Natural killer cell (primary cell): ENCODE measurements around the gene KRTAP20-1. TPM values are rescaled to one million over a fixed set of nuclear protein-coding genes. Genes with fewer than 3 reads are reported as not detected.

Source experiments
- ATAC-seq, 3 donors: fragments of 150-1000 bp in 2 of 3; fragments of 200-7000 bp in 1 of 3; cut with Tn5 transposase; 1 replicate in 1 of 3; 2 replicates in 2 of 3; pipeline ENCODE4 v1.10.0; 2021; ENCODE audit warnings: mild to moderate bottlenecking in 2 of 3, moderate library complexity in 2 of 3
- DNase-seq, 2 donors: peaks; one replicate each; pipeline versions ENCODE4 v3.0.0 to v3.0.0-alpha.2; 2013 to 2021; ENCODE audit warnings: mixed read lengths in 1 of 2
- H3K27ac ChIP-seq: one replicate; pipeline ENCODE4 v1.5.1; 2013; ENCODE audit warnings: mild to moderate bottlenecking, low read length
- H3K27me3 ChIP-seq: one replicate; pipeline ENCODE4 v1.6.1; 2013; ENCODE audit warnings: low read length; ENCODE audit not compliant: control insufficient read depth, insufficient read depth
- H3K36me3 ChIP-seq: one replicate; pipeline ENCODE4 v1.6.1; 2013; ENCODE audit warnings: low read length; ENCODE audit not compliant: control insufficient read depth, insufficient read depth
- H3K4me1 ChIP-seq: one replicate; pipeline ENCODE4 v1.6.1; 2013; ENCODE audit warnings: low read length; ENCODE audit not compliant: control insufficient read depth, insufficient read depth
- H3K4me3 ChIP-seq: one replicate; pipeline ENCODE4 v1.5.1; 2013; ENCODE audit warnings: low read length
- H3K9me3 ChIP-seq: one replicate; pipeline ENCODE4 v1.6.1; 2013; ENCODE audit warnings: low read length; ENCODE audit not compliant: control insufficient read depth, insufficient read depth
- H3K27ac Mint-ChIP-seq, 2 donors: one replicate each; pipeline ENCODE4 v1.8.0; 2022; ENCODE audit warnings: mild to moderate bottlenecking in 2 of 2, mixed read lengths in 2 of 2, moderate library complexity in 1 of 2
- H3K27me3 Mint-ChIP-seq, 2 donors: one replicate each; pipeline ENCODE4 v1.8.0; 2022; ENCODE audit warnings: low read depth in 2 of 2, mixed read lengths in 2 of 2
- H3K36me3 Mint-ChIP-seq: one replicate; pipeline ENCODE4 v1.8.0; 2022; ENCODE audit warnings: mixed read lengths
- H3K4me1 Mint-ChIP-seq, 2 donors: one replicate each; pipeline ENCODE4 v1.8.0; 2022; ENCODE audit warnings: mixed read lengths in 2 of 2
- H3K4me3 Mint-ChIP-seq: one replicate; pipeline ENCODE4 v1.8.0; 2022; ENCODE audit warnings: mild to moderate bottlenecking, moderate library complexity, mixed read lengths
- H3K9me3 Mint-ChIP-seq, 2 donors: one replicate each; pipeline ENCODE4 v1.8.0; 2022; ENCODE audit warnings: mixed read lengths in 2 of 2
- CTCF ChIP-seq: fragments of 200-600 bp; IDR thresholded peaks from one replicate; pipeline ENCODE4 v1.8.0; 2022; ENCODE audit warnings: antibody characterized with exemption
- WGBS: methylation state at CpG from one replicate; pipeline ENCODE4 v1.1.7; 2013; ENCODE audit warnings: missing lambda C conversion rate; ENCODE audit not compliant: insufficient coverage; 5-methylcytosine and 5-hydroxymethylcytosine counted together
- intact Hi-C: fragments of 100-400 bp; cut with micrococcal nuclease; formaldehyde crosslinking; loops from one replicate; pipeline ENCODE4 v1.14.2; 2022
- total RNA-seq, 4 donors: library from RNA; stranded (reverse); fragments of 120-200 nt in 1 of 4; gene quantifications; one replicate each; pipeline versions ENCODE4 v1.2.3 to v1.2.4, GENCODE V29; 2013 to 2022

KRTAP20-1 gene
- total RNA-seq, 3 donors from 2014 or later (not counting 1 experiment from before 2014, with no cell fraction given): not detected

- intact Hi-C loops: no loop called here
- Histone ChIP-seq H3K4me3 (no peak overlapping the region), H3K36me3 (no peaks in the 10 kb centered on the region), H3K27me3 (no peaks in the 10 kb centered on the region), H3K4me1 (no peaks in the 10 kb centered on the region), H3K27ac (no peak overlapping the region), H3K9me3 (peaks cover 16% of the 10 kb centered on the region)
- no peak for TF ChIP-seq CTCF
- no peak for DNase-seq
- WGBS: 89% methylated on average over 3 of the region's 3 CpGs
- no peak overlapping the region for H3K27ac Mint-ChIP-seq
- no peaks in the 10 kb centered on the region for H3K4me1 Mint-ChIP-seq
- H3K9me3 Mint-ChIP-seq: peaks cover 3 to 10% of the 10 kb centered on the region in 2 donors
- ATAC-seq: no peak
- H3K36me3 Mint-ChIP-seq: peaks cover 9% of the 10 kb centered on the region
- H3K4me3 Mint-ChIP-seq: no peak overlapping the region
- no peaks in the 10 kb centered on the region for H3K27me3 Mint-ChIP-seq
Measured at GRCh38 chr21:30623362-30623761, 7.1 kb downstream of the KRTAP20-1 start.

GRCh38 chr21:30625449-30626165 is 9.4 kb downstream of the KRTAP20-1 start:
- Histone ChIP-seq H3K4me3 (no peak overlapping the region), H3K4me1 (no peaks in the 10 kb centered on the region), H3K9me3 (peaks cover 16% of the 10 kb centered on the region), H3K36me3 (no peaks in the 10 kb centered on the region), H3K27me3 (no peaks in the 10 kb centered on the region), H3K27ac (no peak overlapping the region)
- no peaks in the 10 kb centered on the region for H3K27me3 Mint-ChIP-seq
- peaks cover 3 to 10% of the 10 kb centered on the region in 2 donors for H3K9me3 Mint-ChIP-seq
- no peaks in the 10 kb centered on the region for H3K4me1 Mint-ChIP-seq
- WGBS: 81% methylated on average over 4 of the region's 4 CpGs
- DNase-seq: no peak
- peaks cover 9% of the 10 kb centered on the region for H3K36me3 Mint-ChIP-seq
- no peak for TF ChIP-seq CTCF
- no peak for ATAC-seq
- no peak overlapping the region for H3K4me3 Mint-ChIP-seq
- intact Hi-C loops: no loop called here
- no peak overlapping the region for H3K27ac Mint-ChIP-seq

GRCh38 chr21:30628109-30628508 is 11.9 kb downstream of the KRTAP20-1 start:
- no peak for TF ChIP-seq CTCF
- DNase-seq (no peak), ATAC-seq (no peak)
- H3K27me3 Mint-ChIP-seq: no peaks in the 10 kb centered on the region
- H3K36me3 Mint-ChIP-seq: peaks cover 9% of the 10 kb centered on the region
- Histone ChIP-seq H3K27me3 (no peaks in the 10 kb centered on the region), H3K4me3 (no peak overlapping the region), H3K27ac (no peak overlapping the region), H3K36me3 (no peaks in the 10 kb centered on the region), H3K4me1 (no peaks in the 10 kb centered on the region), H3K9me3 (peaks cover 16% of the 10 kb centered on the region)
- no peaks in the 10 kb centered on the region for H3K4me1 Mint-ChIP-seq
- peaks cover 10 to 13% of the 10 kb centered on the region in 2 donors for H3K9me3 Mint-ChIP-seq
- no peak overlapping the region for H3K27ac Mint-ChIP-seq
- H3K4me3 Mint-ChIP-seq: no peak overlapping the region
- 71% methylated on average over 1 of the region's 4 CpGs for WGBS
- intact Hi-C loops: no loop called here

DNA sequence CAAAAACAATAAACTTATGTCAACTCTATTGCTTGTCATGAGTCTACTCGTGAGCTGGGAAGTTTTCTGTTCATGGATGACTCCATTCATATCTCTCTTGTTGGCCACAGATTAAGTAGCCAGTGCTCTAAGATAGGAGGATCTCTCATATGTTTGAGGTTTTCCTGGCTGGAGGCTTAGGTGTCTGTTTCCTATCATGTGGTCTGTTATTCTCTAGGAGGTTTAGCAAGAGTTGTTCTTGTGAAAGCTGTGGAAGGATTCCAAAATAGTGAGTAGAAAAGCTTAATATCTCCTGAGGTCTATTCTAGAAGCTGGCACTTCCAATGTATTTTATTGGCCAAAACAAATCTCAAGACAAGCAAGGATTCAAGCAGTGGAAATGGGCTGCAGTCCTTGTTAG is 13.0 kb downstream of the KRTAP20-1 start:
- TF ChIP-seq CTCF: no peak
- Histone ChIP-seq H3K36me3 (no peaks in the 10 kb centered on the region), H3K27me3 (no peaks in the 10 kb centered on the region), H3K4me3 (no peak overlapping the region), H3K9me3 (peaks cover 10% of the 10 kb centered on the region), H3K27ac (no peak overlapping the region), H3K4me1 (no peaks in the 10 kb centered on the region)
- H3K27ac Mint-ChIP-seq: no peak overlapping the region
- no peak overlapping the region for H3K4me3 Mint-ChIP-seq
- H3K4me1 Mint-ChIP-seq: no peaks in the 10 kb centered on the region
- intact Hi-C loops: no loop called here
- 88% methylated on average over 1 of the region's 1 CpG for WGBS
- H3K9me3 Mint-ChIP-seq: peaks cover 10 to 13% of the 10 kb centered on the region in 2 donors
- peaks cover 9% of the 10 kb centered on the region for H3K36me3 Mint-ChIP-seq
- H3K27me3 Mint-ChIP-seq: no peaks in the 10 kb centered on the region
- DNase-seq (no peak), ATAC-seq (no peak)
